OCI-LY7 (cell line): ENCODE measurements around the gene CPA3. TPM values are rescaled to one million over a fixed set of nuclear protein-coding genes. Genes with fewer than 3 reads are reported as not detected.

Experiments
- BruUV-seq: library from RNA; stranded (reverse); fragments of 400-500 nt; replicated peaks from 2 replicates; lab custom pipeline; 2021; lab: Mats Ljungman, UMichigan
- CTCF ChIA-PET: fragments of 300-600 bp; sonication (Branson Sonifier 250); formaldehyde crosslinking; loops from one replicate; lab custom pipeline; 2022; ENCODE audit warnings: antibody characterized with exemption; ENCODE audit not compliant: unreplicated experiment; lab: Charles Lee
- POLR2A ChIA-PET: fragments of 300-600 bp; sonication (Branson Sonifier 250); formaldehyde crosslinking; loops from one replicate; lab custom pipeline; 2022; ENCODE audit warnings: antibody characterized with exemption; lab: Charles Lee
- DNase-seq: peaks from one replicate; pipeline ENCODE4 v3.0.0-alpha.2; 2015; ENCODE audit warnings: low spot score
- H2AFZ ChIP-seq: fragments of 200-600 bp; sonication (generic), shearing (Covaris generic); 2 replicates; pipeline ENCODE4 v1.6.1; 2014; ENCODE audit warnings: mild to moderate bottlenecking, antibody characterized with exemption, low read length, moderate library complexity
- H3K27ac ChIP-seq: fragments of 200-600 bp; sonication (generic); 2 replicates; pipeline ENCODE4 v1.5.1; 2014; ENCODE audit warnings: mixed run types, low read depth, mild to moderate bottlenecking, moderate library complexity, low read length, inconsistent platforms; ENCODE audit not compliant: poor library complexity, severe bottlenecking
- H3K36me3 ChIP-seq: fragments of 200-600 bp; sonication (generic); 2 replicates; pipeline ENCODE4 v1.6.1; 2014; ENCODE audit warnings: mild to moderate bottlenecking, antibody characterized with exemption, low read length, moderate library complexity, mixed read lengths; ENCODE audit not compliant: insufficient read depth
- H3K4me1 ChIP-seq: fragments of 200-600 bp; sonication (generic); 2 replicates; pipeline ENCODE4 v1.5.1; 2014; ENCODE audit warnings: mild to moderate bottlenecking, low read length; ENCODE audit not compliant: insufficient read depth, poor library complexity, severe bottlenecking
- H3K4me2 ChIP-seq: fragments of 200-600 bp; sonication (generic); 2 replicates; pipeline ENCODE4 v1.6.1; 2014; ENCODE audit warnings: mild to moderate bottlenecking, low read length
- H3K4me3 ChIP-seq: fragments of 200-600 bp; sonication (generic); 2 replicates; pipeline ENCODE4 v1.5.1; 2014; ENCODE audit warnings: mild to moderate bottlenecking, low read depth, low read length; ENCODE audit not compliant: poor library complexity, severe bottlenecking
- H3K79me2 ChIP-seq: fragments of 200-600 bp; sonication (generic); 2 replicates; pipeline ENCODE4 v1.6.1; 2016; ENCODE audit warnings: low read depth, mild to moderate bottlenecking, low read length, moderate library complexity, mixed read lengths; ENCODE audit not compliant: insufficient read depth
- H3K9me2 ChIP-seq: fragments of 200-600 bp; sonication (generic); 2 replicates; pipeline ENCODE4 v1.6.1; 2016; ENCODE audit warnings: mild to moderate bottlenecking, low read length, mixed read lengths; ENCODE audit not compliant: insufficient read depth
- H3K9me3 ChIP-seq: fragments of 200-600 bp; sonication (generic); 2 replicates; pipeline ENCODE4 v1.6.1; 2014; ENCODE audit warnings: mild to moderate bottlenecking, mixed run types, low read length, mixed read lengths
- H4K20me1 ChIP-seq: fragments of 200-600 bp; sonication (generic); 2 replicates; pipeline ENCODE4 v1.6.1; 2014; ENCODE audit warnings: mild to moderate bottlenecking, antibody characterized with exemption, low read length, moderate library complexity, mixed read lengths; ENCODE audit not compliant: insufficient read depth
- CTCF ChIP-seq: fragments of 200-600 bp; sonication (generic); conservative IDR thresholded peaks from 2 replicates; pipeline ENCODE4 v1.5.1; 2014; ENCODE audit warnings: mild to moderate bottlenecking, antibody characterized with exemption, low read length, moderate library complexity, mixed read lengths
- EZH2phosphoT487 ChIP-seq: fragments of 200-600 bp; sonication (generic); IDR thresholded peaks from 2 replicates; pipeline ENCODE4 v1.6.1; 2018; ENCODE audit warnings: low read depth, borderline replicate concordance, mild to moderate bottlenecking, mixed run types, antibody characterized with exemption, low read length, moderate library complexity, mixed read lengths
- intact Hi-C: fragments of 100-400 bp; cut with micrococcal nuclease; formaldehyde crosslinking; loops from one replicate; pipeline ENCODE4 v1.10.0; 2022; ENCODE audit not compliant: unreplicated experiment
- total RNA-seq, 2 experiments: library from RNA; depleted of rRNA in 1 of 2; stranded (reverse); fragments of >200 nt in 1 of 2; shearing (Covaris generic) in 1 of 2; gene quantifications; 2 replicates each; pipeline ENCODE4 v1.2.3, GENCODE V29; 2014 to 2022

CPA3 gene
- total RNA-seq, 2 experiments from 2014 or later, result not detected

DNA sequence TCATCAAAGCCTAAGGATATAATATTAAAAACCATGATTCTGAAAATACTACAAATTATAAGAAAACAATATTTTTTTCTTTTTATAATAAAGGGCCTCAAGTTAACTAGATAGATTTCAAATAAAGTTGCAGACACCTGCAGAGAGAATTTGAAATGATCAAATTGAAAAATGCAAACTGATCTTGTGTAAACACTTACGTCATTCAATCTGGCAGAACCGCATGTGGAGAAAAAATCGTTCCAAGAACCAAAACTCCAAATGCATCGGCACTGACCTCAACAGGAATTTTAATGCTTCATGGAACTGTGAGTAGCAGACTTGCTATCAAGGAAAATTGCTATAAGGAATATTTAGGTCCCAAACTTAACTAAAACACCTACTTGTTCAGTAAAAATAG, 17.2 kb downstream of the CPA3 start:
- no peaks in the 10 kb centered on the region for H3K4me1 ChIP-seq
- H4K20me1 ChIP-seq, result no peaks in the 10 kb centered on the region
- no peak overlapping the region for H3K4me2 ChIP-seq
- intact Hi-C loops, result no loop called here
- no peaks in the 10 kb centered on the region for H3K9me2 ChIP-seq
- TF ChIP-seq CTCF (no peak), EZH2phosphoT487 (no peak)
- DNase-seq, result no peak
- CTCF ChIA-PET, result no interaction called here
- H3K36me3 ChIP-seq, result no peaks in the 10 kb centered on the region
- POLR2A ChIA-PET, result no interaction called here
- no TSS peak for BruUV-seq
- no peak overlapping the region for H3K4me3 ChIP-seq
- H3K9me3 ChIP-seq, result no peaks in the 10 kb centered on the region
- H3K79me2 ChIP-seq, result no peaks in the 10 kb centered on the region
- H2AFZ ChIP-seq, result no peak overlapping the region
- no peak overlapping the region for H3K27ac ChIP-seq

- Histone ChIP-seq H3K79me2 (no peaks in the 10 kb centered on the region), H3K4me1 (no peaks in the 10 kb centered on the region), H3K4me2 (no peak overlapping the region), H3K9me3 (no peaks in the 10 kb centered on the region), H3K36me3 (no peaks in the 10 kb centered on the region), H4K20me1 (no peaks in the 10 kb centered on the region), H3K4me3 (no peak overlapping the region), H3K9me2 (no peaks in the 10 kb centered on the region), H2AFZ (no peak overlapping the region), H3K27ac (no peak overlapping the region)
- CTCF ChIA-PET, result no interaction called here
- POLR2A ChIA-PET, result interaction anchor here (0.6 kb wide), 1 partner anchor 735 kb away, joined by 3 read pairs; no protein-coding TSS in a partner anchor
- TF ChIP-seq EZH2phosphoT487, result no peak
- TF ChIP-seq CTCF, result no peak
- BruUV-seq, result no TSS peak
- intact Hi-C loops, result no loop called here
- DNase-seq, result no peak
Observed at GRCh38 chr3:148883163-148883562, 18.1 kb downstream of the CPA3 start.

DNA sequence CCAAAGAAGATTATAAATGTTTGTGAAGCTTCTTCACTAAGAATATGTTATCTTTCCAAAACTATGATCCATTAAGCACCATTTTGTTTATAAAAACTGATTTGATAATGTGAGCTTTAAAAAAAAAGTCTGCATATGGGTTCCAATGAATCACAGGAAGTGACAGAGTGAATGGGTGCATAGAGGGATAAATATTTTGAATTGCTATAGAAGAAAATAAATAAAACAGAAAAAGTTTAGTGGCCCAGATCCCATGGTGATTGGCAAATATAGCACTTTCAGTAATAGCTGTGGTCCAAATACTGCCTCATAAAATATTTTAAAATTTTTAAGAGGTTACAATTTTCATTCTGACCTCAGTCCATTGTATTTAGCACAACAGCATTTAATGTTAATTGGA, 19.2 kb downstream of the CPA3 start:
- intact Hi-C loops, result no loop called here
- Histone ChIP-seq H3K36me3 (no peaks in the 10 kb centered on the region), H3K9me2 (no peaks in the 10 kb centered on the region), H3K9me3 (no peaks in the 10 kb centered on the region), H4K20me1 (no peaks in the 10 kb centered on the region), H3K79me2 (no peaks in the 10 kb centered on the region), H3K4me1 (no peaks in the 10 kb centered on the region), H2AFZ (no peak overlapping the region), H3K4me2 (no peak overlapping the region), H3K27ac (no peak overlapping the region), H3K4me3 (no peak overlapping the region)
- no TSS peak for BruUV-seq
- TF ChIP-seq CTCF (no peak), EZH2phosphoT487 (no peak)
- POLR2A ChIA-PET, result interaction anchor here (0.7 kb wide), 1 partner anchor 397 kb away, joined by 3 read pairs; no protein-coding TSS in a partner anchor
- CTCF ChIA-PET, result no interaction called here
- no peak for DNase-seq
